ENCODE data around the gene A2M.

A2M gene

DNA sequence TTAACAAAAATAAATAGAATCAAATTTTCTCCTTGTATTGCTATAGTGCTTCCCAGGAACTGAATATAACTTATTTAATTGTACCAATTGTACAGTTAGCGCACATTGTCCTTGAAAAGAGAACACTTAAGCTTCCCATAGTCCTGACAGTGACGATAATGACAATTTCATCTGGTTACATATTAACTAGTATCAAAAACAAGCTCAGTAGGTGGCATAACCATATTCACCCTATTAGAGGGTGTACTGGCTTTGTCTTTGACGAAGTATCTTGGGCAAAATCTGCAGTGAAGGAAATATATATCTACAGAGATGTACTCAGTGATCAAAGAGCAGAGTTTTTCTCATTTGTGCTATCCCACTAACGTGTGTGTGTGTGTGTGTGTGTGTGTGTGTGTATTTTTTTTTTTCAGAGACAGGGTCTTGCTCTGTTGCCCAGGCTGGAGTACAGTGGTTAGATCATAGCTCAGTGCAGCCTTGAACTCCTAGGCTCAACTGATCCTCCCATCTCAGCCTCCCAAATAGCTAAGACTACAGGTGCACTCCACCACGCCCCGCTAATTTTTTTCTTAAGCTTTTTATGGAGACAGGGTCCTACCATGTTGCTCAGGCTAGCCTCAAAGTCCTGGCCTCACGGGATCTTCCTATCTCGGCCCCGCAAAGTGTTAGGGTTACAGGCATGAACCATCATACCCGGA lies 4.9 kb upstream of the A2M start:
- no peak for DNase-seq (ENCODE audit: low spot score)

DNA sequence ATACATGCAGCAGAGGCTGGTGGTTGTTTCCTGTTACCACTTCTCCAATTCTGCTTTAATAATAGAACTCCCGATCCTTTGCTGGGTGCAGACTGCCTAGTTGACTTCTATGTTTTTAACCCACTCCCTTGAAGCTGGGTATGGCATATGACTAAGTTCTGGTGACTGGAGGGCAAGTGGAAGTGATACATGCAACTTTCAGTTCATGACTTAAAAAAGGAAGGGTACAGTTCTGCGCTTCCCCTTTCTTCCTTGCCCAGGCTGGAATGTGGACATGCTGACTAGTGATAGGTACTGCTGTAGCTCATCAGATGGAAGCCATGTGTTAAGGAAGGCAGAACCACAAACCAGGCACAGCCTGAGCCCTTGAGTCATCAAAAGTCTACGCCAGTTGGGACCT lies 2.4 kb upstream of the A2M start:
- no peak for DNase-seq (ENCODE audit: low spot score)

DNA sequence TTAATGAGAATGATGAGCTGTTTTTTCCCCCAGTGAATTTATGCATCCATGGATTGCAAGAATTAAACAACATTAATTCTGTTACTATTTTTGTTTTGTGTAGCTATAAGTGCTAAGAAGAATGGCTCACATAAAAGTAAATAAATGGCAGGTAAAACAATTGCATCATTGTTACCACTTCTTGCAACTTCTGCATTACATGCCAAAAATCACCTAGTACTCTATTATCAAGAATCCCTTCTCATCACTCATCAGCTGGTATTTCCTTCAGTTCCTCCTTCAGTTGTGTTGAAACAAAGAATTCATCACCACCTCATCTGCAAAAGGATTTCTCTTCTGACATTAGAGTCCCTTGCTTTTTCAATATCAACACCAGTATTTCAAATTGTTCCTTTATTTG lies 773 bp downstream of the A2M start:
- DNase-seq (ENCODE audit: low spot score), result no peak

DNA sequence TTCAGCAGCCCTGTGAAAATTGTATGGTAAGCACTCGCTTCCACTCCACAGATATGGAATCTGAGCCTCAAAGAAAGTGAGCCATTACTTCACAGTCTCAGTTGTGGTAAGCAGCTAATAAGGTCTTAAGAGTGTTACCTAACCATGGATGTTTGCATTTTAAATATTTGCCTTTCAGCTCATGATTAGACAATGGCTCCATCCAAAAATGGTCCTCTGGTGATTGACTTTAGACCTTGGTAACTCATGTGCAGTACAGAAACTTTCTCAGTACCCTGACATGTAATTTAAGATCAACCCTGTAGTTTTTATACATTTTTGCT lies 1.8 kb downstream of the A2M start:
- DNase-seq (ENCODE audit: low spot score), result no peak

DNA sequence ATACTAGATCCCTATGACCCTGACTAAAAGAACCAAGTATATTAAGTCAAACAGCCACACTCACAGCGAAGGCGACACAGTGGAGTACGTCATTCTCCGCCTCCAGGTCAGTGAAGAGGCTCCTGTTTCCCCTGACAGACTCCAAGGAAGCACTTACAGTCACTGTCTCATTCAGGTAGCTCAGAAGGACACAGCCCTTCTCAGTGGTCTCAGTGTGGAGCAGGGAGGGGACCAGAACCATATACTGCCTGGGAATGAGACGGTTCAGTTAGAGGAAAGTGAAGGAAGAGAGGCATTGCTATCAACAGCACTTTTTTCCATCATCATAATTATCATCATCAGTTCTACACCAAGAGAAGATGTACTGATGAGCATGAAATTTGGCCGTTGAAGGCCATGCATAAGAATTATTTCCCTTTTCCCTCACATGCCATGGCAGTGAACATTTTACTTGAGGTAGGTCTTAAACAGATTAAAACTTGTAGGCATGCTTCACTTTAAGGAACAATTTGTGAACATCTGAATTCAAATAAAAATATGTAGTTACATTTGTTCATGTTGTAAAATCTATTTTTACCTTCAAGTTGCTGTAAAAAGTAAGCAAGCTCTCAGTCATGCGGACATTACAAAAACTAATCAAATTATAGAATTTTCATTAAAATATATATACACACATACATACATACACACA lies 2.3 kb downstream of the A2M start:
- no peak for DNase-seq (ENCODE audit: low spot score)

DNA sequence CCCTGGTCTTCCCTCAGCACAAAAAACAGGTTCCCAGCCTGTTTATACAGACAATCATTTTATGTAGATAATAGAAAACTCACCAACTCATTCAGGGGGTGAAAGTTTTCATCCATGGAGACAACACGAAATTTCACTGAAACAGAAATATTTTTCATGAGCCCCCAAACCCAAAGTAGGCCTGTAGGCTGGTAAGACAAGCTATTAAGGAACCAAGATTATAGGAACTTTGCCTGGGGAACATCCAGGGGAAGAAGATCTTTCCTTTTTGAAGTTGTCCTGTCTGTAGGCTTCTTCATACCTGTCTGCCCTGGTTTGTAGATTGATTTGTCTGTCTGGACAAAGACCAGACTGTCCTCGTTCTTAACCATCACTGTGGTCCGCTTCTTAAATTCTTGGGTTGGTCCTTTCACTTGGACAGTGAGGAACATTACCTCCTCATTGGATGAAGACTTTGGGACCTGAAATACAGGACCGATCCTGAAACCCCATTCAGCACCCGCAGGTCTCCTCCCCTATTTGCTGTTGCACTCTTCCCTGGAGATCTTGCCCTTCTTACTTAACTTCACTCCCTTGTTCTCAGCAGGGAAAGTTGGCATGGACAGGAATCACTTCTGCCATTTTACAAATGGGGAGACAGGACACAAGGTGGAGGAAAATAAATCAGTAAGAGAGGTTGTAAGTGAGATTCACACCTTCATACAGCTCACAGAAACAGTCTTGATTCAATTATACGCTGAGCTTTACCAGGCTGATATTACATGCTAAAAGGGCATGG lies 3.5 kb downstream of the A2M start:
- no peak for DNase-seq (ENCODE audit: low spot score)

DNA sequence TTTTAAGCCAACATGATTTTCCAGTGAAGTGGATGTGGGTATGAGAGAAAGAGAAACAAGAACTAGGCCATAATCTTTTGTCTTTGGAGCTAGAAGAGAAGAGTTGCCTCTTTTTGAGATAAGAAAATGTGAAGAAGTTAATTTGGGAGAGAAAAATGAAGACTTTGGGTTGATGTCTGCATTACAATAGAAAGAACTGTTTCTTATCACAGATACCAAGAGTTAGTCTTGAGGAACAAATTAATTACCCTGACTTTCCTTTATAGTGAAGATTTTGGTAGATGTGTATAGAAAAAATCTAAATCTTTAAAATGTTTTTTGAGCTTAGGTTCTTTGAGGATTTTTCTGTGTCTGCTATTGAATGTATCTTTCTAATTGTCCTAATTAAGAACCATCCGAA lies 4.2 kb downstream of the A2M start:
- DNase-seq (ENCODE audit: low spot score), result no peak

DNA sequence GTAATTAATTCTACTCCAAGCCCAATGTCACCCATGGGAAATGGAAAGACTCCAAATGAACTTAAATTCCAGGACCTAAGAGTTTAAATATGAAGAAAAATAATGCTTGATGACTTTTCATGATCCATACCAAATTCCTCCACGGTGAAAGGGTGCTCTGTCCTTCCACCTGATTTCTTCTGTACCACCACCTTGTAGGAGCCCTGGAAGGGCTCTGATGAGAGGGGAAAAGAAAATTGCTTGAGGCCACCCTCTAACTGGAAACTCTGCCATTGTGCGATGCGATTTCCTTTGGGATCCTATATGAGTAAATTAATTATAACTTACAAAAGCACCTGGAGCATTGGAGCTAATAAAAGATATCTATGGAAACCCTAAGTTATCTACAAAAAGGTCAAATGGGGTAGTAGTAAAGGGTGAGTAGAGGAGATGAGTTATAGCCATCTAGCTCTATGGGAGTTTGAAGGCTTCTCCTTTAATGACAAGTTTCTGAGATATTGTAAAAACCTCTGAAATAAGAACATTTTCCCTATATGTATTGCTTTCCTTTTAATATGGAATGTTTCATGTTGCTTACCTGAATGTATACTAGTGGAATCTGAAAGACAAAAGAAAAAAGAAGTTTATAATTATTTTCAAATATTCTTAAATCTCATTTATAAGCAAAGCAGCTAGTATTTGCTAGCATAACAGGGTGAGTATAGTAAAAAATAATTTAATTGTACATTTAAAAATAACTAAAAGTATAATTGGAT lies 5.8 kb downstream of the A2M start:
- no peak for DNase-seq (ENCODE audit: low spot score)

DNA sequence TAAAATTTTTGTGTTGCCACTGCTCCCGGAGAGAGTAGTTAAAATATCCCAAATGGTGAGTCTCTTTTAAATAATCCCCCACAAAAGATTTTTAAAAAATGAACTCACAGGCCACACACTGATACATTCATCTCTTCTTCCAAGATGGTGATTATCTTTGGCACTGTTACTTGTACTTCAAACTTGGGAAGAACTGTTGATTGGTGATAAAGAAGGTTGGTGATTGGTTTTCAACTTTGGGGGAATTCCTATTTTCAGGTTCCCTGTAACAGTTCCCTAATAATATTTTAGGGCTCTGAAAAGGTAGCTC lies 6.6 kb downstream of the A2M start:
- DNase-seq (ENCODE audit: low spot score), result no peak

DNA sequence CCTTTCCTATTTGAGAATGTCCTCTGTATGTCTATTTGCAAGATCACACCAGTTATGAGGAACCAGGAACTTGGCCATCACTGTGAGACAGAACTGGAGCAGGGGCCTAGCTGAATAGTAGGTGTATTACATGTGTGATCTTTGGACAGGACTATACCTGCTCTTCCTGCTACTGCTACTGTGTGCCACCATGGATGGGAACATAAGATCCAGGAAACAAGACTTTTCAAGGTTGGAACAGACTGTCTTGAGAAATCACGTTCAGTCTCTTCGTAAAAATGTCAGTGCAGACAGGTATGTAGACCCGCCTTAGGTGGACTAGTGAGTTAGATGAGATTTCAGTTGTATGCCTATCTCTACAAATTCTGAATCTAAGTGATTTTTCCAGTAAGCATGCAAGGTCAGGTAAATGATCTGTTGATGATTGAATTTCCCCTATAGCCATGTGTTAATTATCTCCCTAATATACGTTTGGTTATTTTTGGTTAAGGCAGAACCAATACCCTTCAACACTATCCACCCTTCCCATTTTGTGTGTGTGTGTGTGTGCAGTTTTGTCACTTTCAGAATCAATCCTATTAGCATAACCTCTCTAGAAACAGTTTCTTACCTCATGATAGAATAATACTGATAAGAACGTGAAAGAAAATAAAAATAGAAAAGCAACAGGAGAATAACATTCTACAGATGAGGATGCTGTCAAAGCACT lies 7.1 kb downstream of the A2M start:
- DNase-seq (ENCODE audit: low spot score), result no peak

DNA sequence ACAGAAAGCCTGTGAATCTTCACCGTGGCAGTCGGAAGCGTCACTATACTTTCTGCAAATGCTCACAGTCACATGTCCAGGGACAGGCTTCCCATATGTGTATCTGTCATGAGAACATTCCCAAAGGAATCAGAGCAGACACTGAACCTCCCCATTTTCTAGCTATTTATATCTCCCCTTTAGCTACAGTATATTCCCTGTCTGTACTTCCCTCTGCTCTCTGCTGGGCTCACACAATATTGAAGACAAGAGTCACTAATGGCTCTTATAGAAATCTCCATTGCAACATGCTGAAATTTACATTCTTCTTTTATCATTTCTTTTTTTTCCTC lies 8.2 kb downstream of the A2M start:
- DNase-seq (ENCODE audit: low spot score), result no peak

DNA sequence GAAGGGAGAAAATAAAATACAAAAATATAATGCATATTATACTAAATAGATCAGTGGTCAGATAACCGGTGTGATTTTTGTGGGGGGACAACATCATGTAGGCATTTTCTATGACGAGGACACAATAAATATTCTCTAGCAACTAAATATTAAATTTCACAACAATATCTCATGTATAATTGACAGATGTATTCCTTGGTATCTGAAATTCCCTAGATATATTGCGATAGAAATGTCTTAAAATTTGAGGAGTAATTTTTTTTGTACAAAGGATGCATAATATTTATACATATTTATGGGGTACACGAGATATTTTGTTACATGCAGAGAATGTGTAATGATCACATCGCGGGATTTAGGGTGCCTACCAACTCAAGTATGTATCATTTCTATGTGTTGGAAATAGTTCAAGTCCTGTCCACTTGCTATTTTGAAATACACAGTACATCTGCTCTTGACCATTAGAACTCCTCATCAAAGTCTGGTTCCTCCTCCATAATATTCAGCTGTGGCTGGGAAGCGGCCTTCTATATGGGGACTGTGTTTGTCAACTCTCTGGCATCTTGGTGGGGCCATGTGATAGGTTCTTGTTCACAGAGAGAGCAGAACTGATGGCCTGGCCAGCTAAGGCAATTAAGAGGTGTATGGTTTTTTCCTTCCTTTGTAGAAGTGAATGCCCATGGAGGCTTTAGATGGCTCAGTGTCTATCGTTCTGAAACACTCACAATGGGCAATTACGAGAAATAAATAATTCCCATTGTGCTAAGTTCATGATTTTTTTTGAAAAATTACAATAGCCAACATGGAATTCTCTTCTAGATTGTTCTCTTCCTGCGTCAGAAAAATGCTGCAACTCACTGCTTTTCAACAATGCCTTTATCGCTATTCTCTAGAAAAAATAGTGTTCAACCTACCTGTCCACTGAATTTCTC lies 8.8 kb downstream of the A2M start:
- DNase-seq (ENCODE audit: low spot score), result no peak

DNA sequence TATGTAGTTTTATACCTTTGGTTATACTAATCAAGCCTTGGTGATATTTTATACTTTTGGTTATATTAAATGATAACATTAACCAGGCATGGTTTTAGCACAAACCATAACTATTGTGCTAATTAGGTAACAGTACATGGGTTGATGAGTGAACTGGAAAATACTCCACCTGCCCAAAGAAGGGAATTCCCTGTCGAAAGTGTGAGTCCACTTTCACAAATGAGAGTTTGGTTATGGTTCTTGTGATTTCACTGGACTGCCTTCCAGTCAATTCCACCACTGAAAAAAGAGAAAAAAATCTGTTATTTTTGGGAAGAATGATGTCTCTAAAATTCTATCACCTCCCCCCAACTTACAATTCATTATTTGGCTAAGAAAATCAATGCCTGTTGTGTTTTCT lies 9.7 kb downstream of the A2M start:
- no peak for DNase-seq (ENCODE audit: low spot score)

DNA sequence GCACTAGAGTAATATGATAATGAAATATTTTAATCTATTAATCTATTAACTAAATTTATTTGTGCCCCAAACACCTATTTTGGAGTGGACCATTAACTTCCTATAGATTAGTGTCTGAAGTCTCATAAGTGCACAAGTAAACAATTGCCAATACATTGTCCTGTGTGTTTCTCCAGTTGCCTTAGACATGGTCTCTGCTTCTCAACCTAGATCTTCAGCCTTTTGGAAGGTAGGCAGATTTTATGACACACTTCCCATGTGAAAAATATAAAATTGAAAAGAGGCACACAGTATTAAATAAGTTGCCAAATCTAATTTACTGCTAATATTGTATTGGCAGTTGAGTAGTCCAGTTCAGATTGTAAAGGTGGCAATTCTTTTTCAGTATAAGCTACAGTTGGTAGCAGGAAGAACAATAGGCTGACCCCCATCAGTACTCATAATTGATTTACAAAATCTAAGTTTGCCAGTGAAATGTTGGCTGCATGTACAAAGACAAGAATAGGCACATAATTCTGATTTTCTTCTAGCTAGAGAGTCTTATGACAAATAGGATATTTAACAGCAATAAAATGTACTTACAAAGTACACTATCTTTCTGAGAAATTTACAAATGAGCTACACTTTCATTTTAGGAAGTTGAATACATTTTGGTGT lies 10.8 kb downstream of the A2M start:
- no peak for DNase-seq (ENCODE audit: low spot score)

DNA sequence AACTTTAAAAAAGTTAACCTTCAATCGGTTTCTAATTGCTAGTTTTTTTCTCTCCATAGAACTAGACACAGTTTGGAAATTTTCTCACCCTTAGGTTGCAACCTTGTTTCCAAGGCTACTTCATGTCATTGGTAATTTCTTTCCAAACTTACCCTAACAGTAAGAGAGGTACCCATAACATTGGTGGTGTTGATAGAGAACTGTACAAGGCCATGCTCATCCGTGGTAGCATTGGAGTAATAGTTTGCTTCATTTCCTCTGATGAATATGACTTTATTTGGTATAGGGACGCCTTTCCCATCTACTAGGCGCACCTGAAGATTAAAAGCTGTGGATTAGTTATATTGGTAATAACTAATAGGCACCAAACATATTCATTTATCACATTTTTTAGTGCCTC lies 11.6 kb downstream of the A2M start:
- DNase-seq (ENCODE audit: low spot score), result no peak

DNA sequence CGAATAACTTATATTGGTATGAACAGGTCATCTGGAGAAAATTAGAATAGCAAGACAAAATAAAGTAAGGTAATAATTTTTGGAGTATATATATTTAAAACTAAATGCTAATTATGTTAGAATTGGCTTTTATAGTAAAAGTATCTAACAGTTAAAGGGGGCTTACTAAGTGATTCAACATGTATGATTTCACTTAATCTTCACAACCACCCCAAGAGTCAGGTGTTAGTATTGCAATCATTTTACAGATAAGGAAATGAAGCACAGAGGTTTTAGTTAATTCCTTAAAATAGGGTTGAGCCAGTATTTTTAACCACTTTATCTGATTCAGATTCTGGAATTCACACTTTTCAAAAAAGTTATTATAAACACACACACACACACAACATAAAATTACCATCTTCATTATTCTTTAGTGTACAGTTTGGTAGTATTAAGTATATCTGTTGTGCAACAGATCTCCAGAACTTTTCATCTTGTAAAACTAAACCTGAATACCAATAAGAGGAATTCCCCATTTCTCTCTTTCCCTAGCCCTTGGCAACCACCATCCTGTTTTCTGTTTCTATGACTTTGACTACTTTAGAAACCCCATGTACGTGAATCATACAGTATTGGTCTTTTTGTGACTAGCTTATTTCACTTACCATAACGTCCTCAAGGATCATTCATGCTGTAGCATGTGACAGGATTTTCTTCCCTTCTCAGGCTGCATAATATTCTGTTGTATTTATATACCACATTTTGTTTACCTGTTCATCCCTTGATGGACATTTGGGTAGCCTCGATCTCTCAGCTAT lies 12.5 kb downstream of the A2M start:
- DNase-seq (ENCODE audit: low spot score), result no peak

DNA sequence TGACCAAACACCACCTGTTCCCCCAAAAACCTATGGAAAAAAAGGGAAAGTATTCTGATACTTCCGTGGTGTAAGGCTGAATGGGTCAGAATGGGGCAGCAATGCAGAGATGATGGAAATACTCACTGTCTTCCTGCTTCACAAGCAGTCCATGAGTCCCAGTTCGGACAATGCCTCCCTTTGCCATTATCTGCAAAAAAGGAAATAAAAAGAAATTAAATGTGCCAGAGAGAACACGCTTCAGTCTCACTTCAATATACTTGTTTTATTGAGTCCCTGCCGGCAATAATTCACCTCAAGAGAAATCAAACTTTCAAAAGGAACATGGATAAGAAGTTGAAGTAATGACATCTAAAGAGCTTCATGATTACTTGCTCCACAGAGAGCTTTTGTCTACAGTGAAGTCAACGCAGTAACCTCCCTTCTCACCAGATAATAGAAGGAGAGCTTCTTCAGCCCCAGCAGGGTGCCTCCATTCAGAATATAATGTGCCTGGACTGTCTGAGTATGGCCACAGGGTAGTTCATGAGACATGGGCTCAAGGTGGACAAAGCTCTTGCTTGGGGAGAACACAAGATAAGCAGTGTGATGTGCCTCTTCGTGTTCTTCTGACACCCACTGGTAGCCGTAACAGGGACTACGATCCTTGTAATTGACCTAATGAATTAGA lies 14.6 kb downstream of the A2M start:
- no peak for DNase-seq (ENCODE audit: low spot score)

DNA sequence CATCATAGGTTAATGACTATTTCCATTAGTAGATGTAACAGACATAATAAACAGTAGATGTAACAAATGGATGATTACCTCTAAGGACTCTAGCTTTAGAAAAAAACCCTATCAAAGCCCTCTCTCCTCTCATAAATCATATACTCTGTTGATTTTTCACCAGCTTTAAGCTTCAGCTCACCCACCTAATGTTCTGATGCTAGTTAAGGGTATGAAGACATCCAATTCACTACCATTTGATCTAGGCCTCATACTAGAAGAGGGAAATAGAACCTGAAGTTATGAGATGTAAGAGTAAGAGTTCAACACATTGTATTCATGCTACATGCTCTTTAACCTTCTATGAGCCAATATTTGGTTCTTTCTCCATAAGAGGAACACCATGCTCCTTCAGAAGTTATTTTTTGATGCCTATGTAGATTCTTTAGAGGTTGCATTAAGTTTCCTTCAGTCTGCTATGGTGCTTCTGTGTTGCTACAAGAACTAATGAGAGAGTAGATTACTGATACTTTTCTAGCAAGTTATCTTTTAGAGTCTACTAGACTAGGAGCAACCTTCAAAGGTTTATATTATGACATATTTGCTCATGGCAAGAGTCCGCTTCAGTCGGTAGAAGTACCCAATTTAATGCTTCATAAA lies 16.0 kb downstream of the A2M start:
- no peak for DNase-seq (ENCODE audit: low spot score)
